T-helper 1 cell (primary cell): ENCODE measurements around the gene SORCS3.

ENCODE experiments used
- DNase-seq, 5 donors: peaks; one replicate each; pipeline ENCODE4 v3.0.0-alpha.2; 2012 to 2020

Gene SORCS3

GRCh38 chr10:105279101-105279500 lies 638.0 kb downstream of the SORCS3 start:
- DNase-seq = no peak

GRCh38 chr10:105280895-105281294 lies 639.8 kb downstream of the SORCS3 start:
- DNase-seq = no peak

GRCh38 chr10:105284476-105285215 lies 643.6 kb downstream of the SORCS3 start:
- DNase-seq = no peak

DNA sequence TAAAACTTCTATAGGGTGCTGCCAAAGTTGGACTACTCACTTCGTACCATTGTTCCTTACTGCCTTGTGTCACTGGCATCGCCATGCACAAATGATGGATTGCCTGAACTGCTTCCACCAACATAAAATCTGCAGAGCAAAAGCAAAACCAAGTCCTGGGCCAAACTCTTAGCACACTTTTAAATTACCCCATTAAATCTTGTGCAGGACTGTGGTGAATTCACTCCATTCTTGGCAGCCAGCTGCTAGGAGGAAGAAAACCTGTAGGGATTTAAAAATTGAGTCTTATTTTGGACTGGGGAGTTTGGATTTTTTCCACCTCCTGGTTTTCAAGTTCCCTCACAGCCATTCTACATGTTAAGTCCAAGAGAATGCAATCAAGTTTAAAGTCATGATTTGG lies 646.9 kb downstream of the SORCS3 start:
- no peak for DNase-seq

- DNase-seq = no peak
These were observed 647.5 kb downstream of the SORCS3 start for GRCh38 chr10:105288613-105289012.

DNA sequence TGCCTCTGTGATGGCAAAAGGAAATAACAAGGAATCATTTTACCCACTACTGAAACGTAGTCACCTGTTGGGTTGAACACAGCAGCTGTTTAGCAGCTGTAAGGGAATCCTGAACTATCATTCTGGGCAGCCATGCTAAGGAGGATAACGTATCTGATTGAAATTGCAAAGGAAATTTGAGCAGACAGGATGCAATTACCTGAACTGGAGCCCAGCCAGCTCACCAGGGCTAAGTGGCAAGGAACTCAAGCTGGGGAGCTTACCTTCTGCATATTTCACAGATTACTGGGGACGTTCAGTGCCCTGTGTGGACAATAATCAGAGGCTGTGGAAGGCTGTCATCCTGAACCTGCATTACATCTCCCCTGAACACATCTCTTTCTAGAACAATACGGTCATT lies 650.5 kb downstream of the SORCS3 start:
- no peak for DNase-seq

DNA sequence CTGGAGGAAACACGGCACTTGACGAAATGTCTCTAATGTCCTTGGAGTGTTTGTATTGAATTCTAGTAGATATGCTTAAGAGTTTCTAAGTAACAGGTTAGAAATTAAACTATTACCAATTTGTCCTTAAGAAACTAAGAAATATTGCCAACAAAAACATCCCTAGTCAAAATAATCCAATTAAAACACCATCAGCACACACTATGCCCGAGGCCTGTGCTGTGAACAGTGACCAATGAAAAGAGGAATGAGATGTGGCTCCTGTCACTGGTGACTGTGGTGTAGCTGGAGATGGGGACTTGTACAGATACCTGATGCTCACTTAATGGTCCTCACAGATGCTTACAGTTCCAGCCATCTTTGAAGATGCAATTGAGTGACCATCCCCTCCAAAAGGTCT lies 651.1 kb downstream of the SORCS3 start:
- DNase-seq = no peak
